WTC11 (cell line): ENCODE data around the gene YBX2. TPM values are rescaled to one million over a fixed set of nuclear protein-coding genes. Genes with fewer than 3 reads are reported as not detected.

ENCODE experiments used
- ATAC-seq: fragments of 200-7000 bp; cut with Tn5 transposase; 2 replicates; pipeline ENCODE4 v1.10.0; 2021; ENCODE audit warnings: mild to moderate bottlenecking, moderate library complexity
- CTCF ChIA-PET: fragments of 300-600 bp; sonication (Branson Sonifier 250); formaldehyde crosslinking; loops from one replicate; lab custom pipeline; 2021; ENCODE audit warnings: antibody characterized with exemption; lab: Charles Lee
- POLR2A ChIA-PET: fragments of 350-600 bp; sonication (Branson Sonifier 250); formaldehyde crosslinking; loops from one replicate; lab custom pipeline; 2021; ENCODE audit warnings: antibody characterized with exemption; lab: Charles Lee
- DNase-seq: peaks from one replicate; pipeline ENCODE4 v3.0.0; 2021; ENCODE audit warnings: low spot score
- H3K27ac Mint-ChIP-seq: 2 replicates; pipeline ENCODE4 v1.8.0; 2021; ENCODE audit warnings: mixed read lengths
- H3K27me3 Mint-ChIP-seq: 2 replicates; pipeline ENCODE4 v1.8.0; 2021; ENCODE audit warnings: low read depth, mild to moderate bottlenecking, moderate library complexity, mixed read lengths
- H3K36me3 Mint-ChIP-seq: 2 replicates; pipeline ENCODE4 v1.8.0; 2021; ENCODE audit warnings: mixed read lengths
- H3K4me1 Mint-ChIP-seq: 2 replicates; pipeline ENCODE4 v1.8.0; 2022; ENCODE audit warnings: mixed read lengths
- H3K4me3 Mint-ChIP-seq: 2 replicates; pipeline ENCODE4 v1.8.0; 2021; ENCODE audit warnings: mild to moderate bottlenecking, moderate library complexity, mixed read lengths
- H3K9me3 Mint-ChIP-seq: 2 replicates; pipeline ENCODE4 v1.8.0; 2021; ENCODE audit warnings: mixed read lengths
- AR ChIP-seq: fragments of 250-450 bp; sonication (Bioruptor Pico); IDR thresholded peaks from 2 replicates; pipeline ENCODE4 v1.9.0; 2021; ENCODE audit warnings: mild to moderate bottlenecking
- NFYB ChIP-seq: sonication (generic); formaldehyde crosslinking; conservative IDR thresholded peaks from 2 replicates; pipeline ENCODE4 v1.8.0; 2022; ENCODE audit warnings: low read depth, missing genetic modification reagents
- NR1H2 ChIP-seq: sonication (generic); formaldehyde crosslinking; IDR thresholded peaks from 2 replicates; pipeline ENCODE4 v1.9.0; 2021; ENCODE audit warnings: mild to moderate bottlenecking, moderate library complexity, missing genetic modification reagents
- NR3C1 ChIP-seq: sonication (generic); formaldehyde crosslinking; conservative IDR thresholded peaks from 2 replicates; pipeline ENCODE4 v1.8.1; 2023; ENCODE audit warnings: low read depth, mild to moderate bottlenecking, missing genetic modification reagents
- TCF7 ChIP-seq: sonication (generic); formaldehyde crosslinking; IDR thresholded peaks from 2 replicates; pipeline ENCODE4 v1.8.0; 2022; ENCODE audit warnings: mild to moderate bottlenecking, low read depth, missing genetic modification reagents, moderate library complexity
- TEAD1 ChIP-seq: sonication (generic); formaldehyde crosslinking; IDR thresholded peaks from 2 replicates; pipeline ENCODE4 v1.8.0; 2022; ENCODE audit warnings: mild to moderate bottlenecking, missing genetic modification reagents
- ZBTB21 ChIP-seq: sonication (generic); formaldehyde crosslinking; IDR thresholded peaks from 2 replicates; pipeline ENCODE4 v1.8.1; 2023; ENCODE audit warnings: mild to moderate bottlenecking, missing genetic modification reagents, borderline replicate concordance
- ZMAT4 ChIP-seq: fragments of 250-450 bp; sonication (Bioruptor Pico); IDR thresholded peaks from 2 replicates; pipeline ENCODE4 v1.9.0; 2021; ENCODE audit warnings: mild to moderate bottlenecking
- ZNF121 ChIP-seq: sonication (generic); formaldehyde crosslinking; IDR thresholded peaks from 2 replicates; pipeline ENCODE4 v1.8.0; 2023; ENCODE audit warnings: missing genetic modification reagents
- ZNF317 ChIP-seq: sonication (generic); formaldehyde crosslinking; IDR thresholded peaks from 2 replicates; pipeline ENCODE4 v1.8.1; 2023; ENCODE audit warnings: low read depth, mild to moderate bottlenecking, moderate library complexity, missing genetic modification reagents, borderline replicate concordance
- ZNF671 ChIP-seq: fragments of 250-450 bp; sonication (Bioruptor Pico); IDR thresholded peaks from 2 replicates; pipeline ENCODE4 v1.8.0; 2021; ENCODE audit warnings: mild to moderate bottlenecking
- total RNA-seq: library from RNA; stranded (reverse); gene quantifications from 3 replicates; pipeline ENCODE4 v1.2.3, GENCODE V29; 2021
- TF ChIP-seq, protein P1 (sequence below): sonication (generic); formaldehyde crosslinking; IDR thresholded peaks from 2 replicates; pipeline ENCODE4 v1.8.1; 2023; ENCODE audit warnings: mild to moderate bottlenecking, moderate library complexity, missing genetic modification reagents
- TF ChIP-seq, protein P2 (sequence below): sonication (generic); formaldehyde crosslinking; IDR thresholded peaks from 2 replicates; pipeline ENCODE4 v1.8.0; 2022; ENCODE audit warnings: mild to moderate bottlenecking, missing genetic modification reagents
- TF ChIP-seq, protein P3 (sequence below): sonication (generic); formaldehyde crosslinking; IDR thresholded peaks from 2 replicates; pipeline ENCODE4 v1.8.1; 2023; ENCODE audit warnings: mild to moderate bottlenecking, missing genetic modification reagents, borderline replicate concordance

Gene YBX2
- total RNA-seq, 1 experiment from 2014 or later: 26.8 TPM

- CTCF ChIA-PET: interaction anchor here (2.0 to 6.0 kb wide), 3 partner anchors 18 to 42 kb away, joined by 10 to 36 read pairs (median 13); partner anchors contain the start of genes ACADVL and DLG4
- ATAC-seq (no peak), DNase-seq (no peak)
- Mint-ChIP-seq H3K36me3 (peaks cover 29% of the 10 kb centered on the region), H3K4me1 (peaks cover 41% of the 10 kb centered on the region), H3K27me3 (no peaks in the 10 kb centered on the region), H3K4me3 (peak overlapping the region; percentile 95), H3K9me3 (no peaks in the 10 kb centered on the region), H3K27ac (peak overlapping the region; percentile 93)
- POLR2A ChIA-PET: interaction anchor here (1.6 to 1.8 kb wide), 2 partner anchors 18 to 91 kb away, joined by 4 to 8 read pairs; partner anchors contain the start of genes ACADVL and NEURL4
- TF ChIP-seq ZMAT4 (no peak), NR1H2 (CRISPR knock-in tag) (no peak), NR3C1 (CRISPR knock-in tag) (no peak), ZNF671 (CRISPR knock-in tag) (no peak), AR (CRISPR knock-in tag) (no peak), NFYB (CRISPR knock-in tag) (no peak), ZNF317 (no peak), TCF7 (CRISPR knock-in tag) (no peak), ZNF121 (CRISPR knock-in tag) (no peak), TEAD1 (CRISPR knock-in tag) (no peak), ZBTB21 (CRISPR knock-in tag) (no peak)
- TF ChIP-seq, protein P1, sequence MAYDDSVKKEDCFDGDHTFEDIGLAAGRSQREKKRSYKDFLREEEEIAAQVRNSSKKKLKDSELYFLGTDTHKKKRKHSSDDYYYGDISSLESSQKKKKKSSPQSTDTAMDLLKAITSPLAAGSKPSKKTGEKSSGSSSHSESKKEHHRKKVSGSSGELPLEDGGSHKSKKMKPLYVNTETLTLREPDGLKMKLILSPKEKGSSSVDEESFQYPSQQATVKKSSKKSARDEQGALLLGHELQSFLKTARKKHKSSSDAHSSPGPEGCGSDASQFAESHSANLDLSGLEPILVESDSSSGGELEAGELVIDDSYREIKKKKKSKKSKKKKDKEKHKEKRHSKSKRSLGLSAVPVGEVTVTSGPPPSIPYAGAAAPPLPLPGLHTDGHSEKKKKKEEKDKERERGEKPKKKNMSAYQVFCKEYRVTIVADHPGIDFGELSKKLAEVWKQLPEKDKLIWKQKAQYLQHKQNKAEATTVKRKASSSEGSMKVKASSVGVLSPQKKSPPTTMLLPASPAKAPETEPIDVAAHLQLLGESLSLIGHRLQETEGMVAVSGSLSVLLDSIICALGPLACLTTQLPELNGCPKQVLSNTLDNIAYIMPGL (CRISPR knock-in tag): no peak
- TF ChIP-seq, protein P2, sequence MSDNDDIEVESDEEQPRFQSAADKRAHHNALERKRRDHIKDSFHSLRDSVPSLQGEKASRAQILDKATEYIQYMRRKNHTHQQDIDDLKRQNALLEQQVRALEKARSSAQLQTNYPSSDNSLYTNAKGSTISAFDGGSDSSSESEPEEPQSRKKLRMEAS (CRISPR knock-in tag): no peak
- TF ChIP-seq, protein P3, sequence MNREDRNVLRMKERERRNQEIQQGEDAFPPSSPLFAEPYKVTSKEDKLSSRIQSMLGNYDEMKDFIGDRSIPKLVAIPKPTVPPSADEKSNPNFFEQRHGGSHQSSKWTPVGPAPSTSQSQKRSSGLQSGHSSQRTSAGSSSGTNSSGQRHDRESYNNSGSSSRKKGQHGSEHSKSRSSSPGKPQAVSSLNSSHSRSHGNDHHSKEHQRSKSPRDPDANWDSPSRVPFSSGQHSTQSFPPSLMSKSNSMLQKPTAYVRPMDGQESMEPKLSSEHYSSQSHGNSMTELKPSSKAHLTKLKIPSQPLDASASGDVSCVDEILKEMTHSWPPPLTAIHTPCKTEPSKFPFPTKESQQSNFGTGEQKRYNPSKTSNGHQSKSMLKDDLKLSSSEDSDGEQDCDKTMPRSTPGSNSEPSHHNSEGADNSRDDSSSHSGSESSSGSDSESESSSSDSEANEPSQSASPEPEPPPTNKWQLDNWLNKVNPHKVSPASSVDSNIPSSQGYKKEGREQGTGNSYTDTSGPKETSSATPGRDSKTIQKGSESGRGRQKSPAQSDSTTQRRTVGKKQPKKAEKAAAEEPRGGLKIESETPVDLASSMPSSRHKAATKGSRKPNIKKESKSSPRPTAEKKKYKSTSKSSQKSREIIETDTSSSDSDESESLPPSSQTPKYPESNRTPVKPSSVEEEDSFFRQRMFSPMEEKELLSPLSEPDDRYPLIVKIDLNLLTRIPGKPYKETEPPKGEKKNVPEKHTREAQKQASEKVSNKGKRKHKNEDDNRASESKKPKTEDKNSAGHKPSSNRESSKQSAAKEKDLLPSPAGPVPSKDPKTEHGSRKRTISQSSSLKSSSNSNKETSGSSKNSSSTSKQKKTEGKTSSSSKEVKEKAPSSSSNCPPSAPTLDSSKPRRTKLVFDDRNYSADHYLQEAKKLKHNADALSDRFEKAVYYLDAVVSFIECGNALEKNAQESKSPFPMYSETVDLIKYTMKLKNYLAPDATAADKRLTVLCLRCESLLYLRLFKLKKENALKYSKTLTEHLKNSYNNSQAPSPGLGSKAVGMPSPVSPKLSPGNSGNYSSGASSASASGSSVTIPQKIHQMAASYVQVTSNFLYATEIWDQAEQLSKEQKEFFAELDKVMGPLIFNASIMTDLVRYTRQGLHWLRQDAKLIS (CRISPR knock-in tag): no peak
Measured at GRCh38 chr17:7238420-7239090, 55.9 kb downstream of the YBX2 start.

Other genes starting within 250 kb of the YBX2 start
- 0.18 TPM in 1 of 3 replicates, not detected in the others for gene CLEC10A, start 214.4 kb downstream of the YBX2 start, total RNA-seq
- 0.13 to 0.30 TPM (median 0.14 TPM) in 3 replicates for gene ASGR2, start 179.8 kb downstream of the YBX2 start, total RNA-seq
- gene ASGR1, start 115.3 kb downstream of the YBX2 start, total RNA-seq: 13.3 to 17.7 TPM (median 15.8 TPM) in 3 replicates
- 47.1 to 59.7 TPM (median 48.0 TPM) in 3 replicates for gene DLG4, start 74.8 kb downstream of the YBX2 start, total RNA-seq
- gene ACADVL, start 74.7 kb downstream of the YBX2 start, total RNA-seq: 213 to 236 TPM (median 221 TPM) in 3 replicates
- gene DVL2, start 60.1 kb downstream of the YBX2 start, total RNA-seq: 57.6 to 67.3 TPM (median 59.8 TPM) in 3 replicates
- 45.8 to 50.1 TPM (median 49.1 TPM) in 3 replicates for gene PHF23, start 55.2 kb downstream of the YBX2 start, total RNA-seq
- 228 to 247 TPM (median 238 TPM) in 3 replicates for gene GABARAP, start 52.2 kb downstream of the YBX2 start, total RNA-seq
- gene CTDNEP1, start 42.9 kb downstream of the YBX2 start, total RNA-seq: 120 to 127 TPM (median 126 TPM) in 3 replicates
- gene ELP5, start 42.4 kb downstream of the YBX2 start, total RNA-seq: 101 to 103 TPM (median 103 TPM) in 3 replicates
- gene CLDN7, start 32.2 kb downstream of the YBX2 start, total RNA-seq: 131 to 136 TPM (median 136 TPM) in 3 replicates
- 5.6 to 6.4 TPM (median 6.2 TPM) in 3 replicates for gene SLC2A4, start 12.9 kb downstream of the YBX2 start, total RNA-seq
- gene EIF5A, start 13.0 kb upstream of the YBX2 start, total RNA-seq: 929 to 1,021 TPM (median 936 TPM) in 3 replicates
- 42.2 to 55.9 TPM (median 44.7 TPM) in 3 replicates for gene GPS2, start 20.7 kb upstream of the YBX2 start, total RNA-seq
- 44.3 to 64.4 TPM (median 50.2 TPM) in 3 replicates for gene NEURL4, start 34.7 kb upstream of the YBX2 start, total RNA-seq
- gene ACAP1, start 41.9 kb upstream of the YBX2 start, total RNA-seq: 58.6 to 63.9 TPM (median 60.6 TPM) in 3 replicates
- 8.1 to 9.0 TPM (median 8.2 TPM) in 3 replicates for gene KCTD11, start 57.5 kb upstream of the YBX2 start, total RNA-seq
- not detected in 3 replicates for gene TMEM95, start 60.5 kb upstream of the YBX2 start, total RNA-seq
- 9.3 to 11.8 TPM (median 10.7 TPM) in 3 replicates for gene TNK1, start 86.5 kb upstream of the YBX2 start, total RNA-seq
- 34.1 to 42.7 TPM (median 37.6 TPM) in 3 replicates for gene PLSCR3, start 99.9 kb upstream of the YBX2 start, total RNA-seq
- 132 to 180 TPM (median 178 TPM) in 3 replicates for gene TMEM256, start 109.5 kb upstream of the YBX2 start, total RNA-seq
- 76.7 to 112 TPM (median 96.9 TPM) in 3 replicates for gene NLGN2, start 113.2 kb upstream of the YBX2 start, total RNA-seq
- gene SPEM1, start 125.7 kb upstream of the YBX2 start, total RNA-seq: 0.18 to 0.35 TPM in 2 of 3 replicates, not detected in the other
- gene SPEM2, start 131.0 kb upstream of the YBX2 start, total RNA-seq: 0.13 TPM in 1 of 3 replicates, not detected in the others
- not detected in 3 replicates for gene SPEM3, start 134.2 kb upstream of the YBX2 start, total RNA-seq
- gene TMEM102, start 140.8 kb upstream of the YBX2 start, total RNA-seq: 13.5 to 15.3 TPM (median 13.9 TPM) in 3 replicates
- 19.8 to 29.1 TPM (median 28.0 TPM) in 3 replicates for gene FGF11, start 144.9 kb upstream of the YBX2 start, total RNA-seq
- 16.0 to 21.5 TPM (median 20.8 TPM) in 3 replicates for gene CHRNB1, start 150.4 kb upstream of the YBX2 start, total RNA-seq
- 14.6 to 17.0 TPM (median 16.2 TPM) in 3 replicates for gene ZBTB4, start 185.0 kb upstream of the YBX2 start, total RNA-seq
- gene SLC35G6, start 186.8 kb upstream of the YBX2 start, total RNA-seq: 0.16 to 0.26 TPM (median 0.18 TPM) in 3 replicates
- 166 to 170 TPM (median 170 TPM) in 3 replicates for gene POLR2A, start 189.7 kb upstream of the YBX2 start, total RNA-seq